H4 (cell line): Measurements from ENCODE around the gene ASPM. TPM values are rescaled to one million over a fixed set of nuclear protein-coding genes. Genes with fewer than 3 reads are reported as not detected.
A peak's percentile ranks its signal among the peaks of the same experiment; 100 is the strongest.

Experiments
- DNase-seq: peaks from one replicate; pipeline ENCODE4 v3.0.0-alpha.2; 2015; ENCODE audit warnings: low spot score
- total RNA-seq: library from RNA; depleted of rRNA; stranded (reverse); fragments of >200 nt; shearing (Covaris generic); gene quantifications from 2 replicates; pipeline ENCODE4 v1.2.3, GENCODE V29; 2014; rRNA removed

The ASPM gene
- 18.2 and 28.4 TPM in 2 replicates for total RNA-seq

DNA sequence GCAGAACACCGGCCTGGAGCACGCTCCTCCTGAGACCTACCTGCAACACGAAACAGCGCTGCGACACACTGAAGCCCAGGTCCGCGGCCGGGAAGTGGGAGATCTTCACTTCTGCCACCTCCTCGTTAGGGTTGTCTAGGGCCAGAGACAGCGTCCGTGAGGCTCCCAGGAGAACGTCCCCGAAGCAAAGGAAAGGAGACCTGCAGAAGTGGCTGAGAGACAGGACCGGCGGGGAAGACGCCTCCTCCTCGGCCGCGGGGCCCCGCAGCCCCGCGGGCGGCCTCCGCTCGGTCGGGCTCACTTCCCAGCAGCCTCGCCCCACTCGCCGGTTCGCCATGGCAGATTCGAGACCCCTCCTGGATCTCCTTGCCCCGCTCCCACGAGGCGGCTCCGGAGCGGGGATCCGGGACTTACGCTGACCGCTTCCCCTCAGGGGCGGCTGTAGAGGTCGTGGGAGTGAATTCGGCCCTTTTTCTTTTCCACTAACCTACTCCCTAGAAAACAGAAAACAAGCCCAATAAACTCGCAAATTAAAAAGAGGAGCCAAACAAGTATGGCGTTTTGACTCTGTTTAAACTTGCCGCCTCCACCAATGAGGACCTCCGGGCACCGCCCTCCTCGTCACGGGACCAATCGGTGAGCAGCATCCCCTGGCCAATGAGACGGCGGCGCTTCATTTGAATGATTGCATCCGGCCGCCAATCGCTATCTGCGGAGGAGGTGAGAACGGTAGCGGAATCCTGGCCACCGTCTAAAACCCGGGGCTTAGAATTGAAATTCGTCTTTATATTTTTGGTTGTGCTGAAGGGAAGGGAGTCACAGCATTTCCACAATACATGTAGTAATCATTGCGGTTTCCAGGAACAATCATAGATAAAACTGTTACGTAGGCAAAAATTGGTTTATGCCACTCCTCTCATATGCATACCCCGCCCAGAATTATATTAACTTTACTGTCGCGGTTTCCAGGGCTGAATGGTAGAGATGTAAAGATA is at the start of gene ASPM:
TSS of gene ASPM (minus strand) at position 569 of the 995 bp plus-strand sequence. CDS start at position 337, 232 bp downstream.
- DNase-seq: peak; percentile 95

DNA sequence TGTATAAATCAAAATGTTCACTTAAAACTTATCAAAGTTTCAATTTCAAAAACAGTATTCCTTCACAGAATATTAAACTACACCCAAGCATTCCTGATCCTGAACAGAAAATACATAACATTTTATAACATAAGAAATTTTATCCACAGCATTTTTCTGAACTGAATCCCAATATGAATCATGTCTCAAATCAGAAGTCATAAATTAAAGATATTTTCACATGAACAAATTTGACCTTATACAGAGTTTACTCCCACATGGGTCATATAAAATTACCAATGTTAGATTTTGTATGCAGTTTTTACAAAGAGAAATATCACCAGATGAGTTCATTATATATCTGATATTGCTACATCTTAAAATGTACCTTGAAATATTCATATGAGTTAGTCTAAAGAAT is 48.6 kb upstream of the ASPM start:
- no peak for DNase-seq

- no peak for DNase-seq
Measured at GRCh38 chr1:197184190-197184589, 37.7 kb upstream of the ASPM start.

DNA sequence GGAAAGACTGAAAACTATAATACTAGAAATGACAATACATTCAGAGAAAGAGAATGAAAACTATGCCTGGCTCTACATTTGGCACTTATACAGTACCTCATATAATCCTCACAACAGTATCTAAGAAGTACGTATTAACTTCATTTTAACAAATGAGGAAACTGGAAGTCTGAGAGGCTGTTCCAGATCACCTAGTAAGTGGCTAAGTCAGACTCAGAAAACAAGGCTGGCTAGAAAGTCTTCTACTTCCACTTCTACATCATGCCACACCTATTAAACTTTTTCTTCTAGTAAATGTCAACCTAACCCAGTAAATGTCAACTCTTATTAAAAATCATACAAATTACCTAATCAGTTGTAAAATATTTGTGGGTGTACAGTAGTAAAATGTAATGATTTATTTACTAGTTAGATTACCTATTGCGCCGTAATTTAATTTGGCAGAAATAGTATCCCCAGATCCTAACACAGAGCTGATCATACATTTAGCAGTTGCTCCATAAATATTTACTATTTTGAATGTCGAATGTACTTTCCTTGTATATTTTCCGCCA is 36.8 kb upstream of the ASPM start:
- DNase-seq: no peak

GRCh38 chr1:197182716-197183115 is 36.2 kb upstream of the ASPM start:
- no peak for DNase-seq

GRCh38 chr1:197181982-197182381 is 35.5 kb upstream of the ASPM start:
- DNase-seq: no peak

DNA sequence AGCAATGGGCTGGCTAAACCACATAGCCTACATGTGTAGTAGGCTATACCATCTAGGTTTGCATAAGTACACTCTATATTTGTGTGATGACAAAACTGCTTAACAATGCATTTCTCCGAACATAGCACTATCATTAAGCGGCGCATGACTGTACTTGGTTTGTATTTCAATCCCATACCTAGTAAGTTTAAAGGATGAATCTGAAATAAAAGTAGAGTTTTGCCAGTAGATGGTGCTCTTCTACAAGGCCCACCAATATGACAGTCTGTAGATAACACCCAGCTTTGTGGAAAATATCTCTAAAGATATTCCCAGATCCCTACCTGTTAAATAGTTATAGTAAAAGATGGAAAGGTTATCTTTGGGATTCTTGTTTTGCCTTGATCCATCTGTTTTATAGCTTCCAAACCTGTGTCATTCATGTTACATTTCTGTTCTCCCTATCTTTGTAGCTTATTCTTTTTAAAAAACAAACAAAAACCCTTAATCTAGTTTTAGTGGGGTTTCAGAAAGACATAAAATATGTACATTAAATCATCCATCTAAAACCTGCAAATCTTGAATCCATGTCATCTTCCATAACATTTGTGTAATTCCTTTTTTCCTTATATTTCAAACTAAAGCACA is 33.9 kb upstream of the ASPM start:
- DNase-seq: peak; percentile 65

GRCh38 chr1:197178998-197179397 is 32.5 kb upstream of the ASPM start:
- DNase-seq: peak; percentile 62

DNA sequence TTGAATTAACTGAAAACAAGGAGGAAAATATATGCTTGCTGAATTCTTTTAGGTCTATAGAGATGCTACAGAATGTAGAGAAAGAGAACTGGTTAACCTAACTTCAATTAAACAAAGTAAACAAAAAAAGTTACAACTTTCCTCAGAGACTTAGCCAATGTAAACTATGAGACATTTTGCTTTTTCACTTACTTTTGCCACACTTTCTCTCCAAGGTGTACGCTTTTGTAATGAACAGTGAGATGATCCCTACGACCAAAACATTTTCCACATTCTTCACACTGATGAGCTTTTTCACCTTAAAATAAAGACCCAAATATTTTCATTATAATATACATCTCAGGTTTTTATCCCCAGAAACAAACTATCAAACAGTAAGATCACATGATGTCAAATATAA is 28.3 kb upstream of the ASPM start:
- no peak for DNase-seq

GRCh38 chr1:197173571-197174507 is 27.4 kb upstream of the ASPM start:
- no peak for DNase-seq

- DNase-seq: no peak
Measured at GRCh38 chr1:197171531-197171930, 25.1 kb upstream of the ASPM start.

- DNase-seq: no peak
Measured at GRCh38 chr1:197170538-197170937, 24.1 kb upstream of the ASPM start.

DNA sequence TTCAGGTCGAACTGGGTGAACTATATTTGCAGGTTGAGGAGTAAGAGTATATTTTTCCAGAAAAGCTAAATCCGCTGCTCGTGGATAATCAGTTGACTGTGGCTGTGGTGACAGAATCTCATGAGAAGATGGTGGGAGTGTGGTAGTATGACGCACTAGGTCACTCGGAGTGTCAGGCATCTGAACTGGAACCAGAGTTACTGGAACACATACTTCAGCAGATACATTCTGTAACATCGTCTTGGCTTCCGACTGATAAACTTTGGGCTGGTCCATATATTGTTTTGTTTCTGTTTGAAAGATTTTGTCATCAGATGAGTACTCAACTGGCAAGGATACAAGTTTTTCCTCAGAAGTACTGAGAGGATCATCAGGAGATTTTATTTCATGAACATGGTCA is 13.0 kb upstream of the ASPM start:
- DNase-seq: no peak

GRCh38 chr1:197156692-197157091 is 10.2 kb upstream of the ASPM start:
- DNase-seq: no peak

DNA sequence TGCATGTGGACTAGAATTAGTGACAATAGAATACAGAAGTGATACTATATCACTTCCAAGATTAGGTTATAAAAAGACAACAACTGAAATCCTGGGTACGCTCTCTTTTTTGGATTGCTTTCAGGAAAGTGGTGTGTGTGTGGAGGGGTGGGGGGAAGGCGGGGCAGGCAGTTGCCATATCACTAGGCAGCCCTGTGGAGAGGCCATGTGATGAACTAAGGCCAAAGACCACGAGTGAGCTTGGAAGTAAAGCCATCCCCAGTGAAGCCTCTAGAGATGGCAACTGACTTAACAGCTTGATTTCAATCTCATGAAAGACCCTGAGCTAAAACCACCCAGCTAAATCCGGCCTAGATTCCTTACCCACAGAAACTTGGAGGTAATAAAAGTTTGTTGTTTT is 6.2 kb upstream of the ASPM start:
- DNase-seq: no peak

DNA sequence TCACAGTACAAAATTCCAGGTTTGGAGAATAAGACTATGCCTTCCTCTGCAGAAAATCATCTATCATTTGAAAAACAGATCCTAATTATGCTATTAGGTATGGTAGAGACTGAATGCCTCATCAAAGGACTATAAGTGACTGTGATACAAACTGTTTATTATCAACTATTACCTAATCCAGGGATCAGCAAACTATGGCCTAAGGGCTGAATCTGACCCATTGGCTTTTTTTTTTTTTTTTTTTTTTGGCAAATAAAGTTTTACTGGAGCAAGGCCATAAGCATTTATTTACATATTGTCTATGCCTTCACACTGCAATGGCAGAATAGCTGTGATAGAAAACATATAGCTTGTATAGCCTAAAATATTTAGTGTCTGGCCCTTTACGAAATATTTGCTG is 4.7 kb upstream of the ASPM start:
- DNase-seq: no peak

DNA sequence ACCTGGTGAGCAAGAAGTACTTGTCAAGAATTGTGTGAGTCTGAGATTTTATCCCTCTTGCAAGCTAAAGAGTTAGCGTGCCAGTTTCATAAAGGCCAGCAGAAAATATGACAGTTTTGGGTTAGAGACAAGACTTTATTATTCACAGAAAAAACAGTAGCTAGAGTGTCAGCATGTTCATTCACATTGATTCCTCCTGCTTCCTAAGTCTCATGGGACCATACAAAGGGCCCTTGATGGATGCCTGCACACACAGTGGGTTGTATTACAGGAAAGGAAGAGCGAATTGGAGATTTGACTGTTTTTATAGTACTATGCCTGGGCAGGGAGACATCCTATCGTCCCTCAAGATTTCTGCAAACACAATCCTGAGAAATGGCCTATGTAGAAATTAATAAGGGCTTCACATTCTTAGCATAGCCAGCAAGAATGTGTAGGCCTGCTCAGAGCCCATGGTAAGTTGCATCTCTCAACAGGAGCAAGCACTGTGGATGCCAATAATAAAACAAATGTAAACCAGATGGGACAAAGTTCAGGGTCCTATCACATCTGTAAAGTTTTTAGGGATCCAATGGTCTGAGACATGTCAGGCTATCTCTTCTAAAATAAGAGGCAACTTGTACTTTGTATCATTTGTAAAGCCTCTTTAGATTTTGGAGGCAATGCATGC is 4.0 kb upstream of the ASPM start:
- no peak for DNase-seq

DNA sequence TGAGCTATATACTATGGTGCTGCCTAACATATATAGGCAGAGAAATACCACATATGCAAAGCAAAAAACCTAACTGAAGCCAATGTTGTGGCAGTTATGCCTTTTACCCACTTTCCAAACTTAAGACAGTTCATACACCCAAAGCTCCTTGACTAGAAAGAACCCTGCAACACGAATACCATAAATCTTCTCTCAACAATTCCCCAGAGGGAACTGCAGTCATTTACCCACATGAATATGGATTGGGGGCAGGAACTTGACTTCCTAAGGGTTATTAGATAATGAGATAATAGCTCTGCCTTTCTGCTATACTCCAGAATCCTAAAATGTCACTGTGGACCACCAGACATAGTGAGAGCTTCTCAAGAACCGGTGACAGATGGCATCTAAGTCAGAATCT is 2.9 kb upstream of the ASPM start:
- DNase-seq: no peak

- DNase-seq: no peak
Measured at GRCh38 chr1:197145446-197146024, 934 bp downstream of the ASPM start.

GRCh38 chr1:197144570-197145325 is 1.7 kb downstream of the ASPM start:
- DNase-seq: no peak
